Astrocyte of the cerebellum (primary cell): ENCODE data around the gene SYT6.

Experiments used
- DNase-seq: peaks from one replicate; pipeline ENCODE4 v3.0.0-alpha.2; 2011; ENCODE audit warnings: low read depth
- H3K4me3 ChIP-seq: 2 replicates; pipeline ENCODE4 v1.5.1; 2011; ENCODE audit warnings: mild to moderate bottlenecking, low read depth, low read length, moderate library complexity
- CTCF ChIP-seq: IDR thresholded peaks from 2 replicates; pipeline ENCODE4 v1.5.1; 2012; ENCODE audit warnings: low read length, low read depth, moderate library complexity, mild to moderate bottlenecking; ENCODE audit errors: missing control alignments
- in situ Hi-C: cut with HindIII; loops from 2 replicates; pipeline ENCODE4 v1.10.0; 2017; ENCODE audit warnings: low sequenced_read_pairs

The SYT6 gene

GRCh38 chr1:114135786-114136185 is 17.9 kb downstream of the SYT6 start:
- in situ Hi-C loops, result no loop called here
- DNase-seq, result no peak
- H3K4me3 ChIP-seq, result no peak overlapping the region
- no peak for TF ChIP-seq CTCF

GRCh38 chr1:114134518-114134917 is 19.2 kb downstream of the SYT6 start:
- no peak for TF ChIP-seq CTCF
- in situ Hi-C loops, result no loop called here
- no peak for DNase-seq
- H3K4me3 ChIP-seq, result no peak overlapping the region

- H3K4me3 ChIP-seq, result no peak overlapping the region
- DNase-seq, result no peak
- no peak for TF ChIP-seq CTCF
- in situ Hi-C loops, result no loop called here
Measured at GRCh38 chr1:114133129-114133528, 20.5 kb downstream of the SYT6 start.

GRCh38 chr1:114131526-114132220 is 22.0 kb downstream of the SYT6 start:
- no peak for DNase-seq
- in situ Hi-C loops, result no loop called here

GRCh38 chr1:114130846-114131525 is 22.7 kb downstream of the SYT6 start:
- in situ Hi-C loops, result no loop called here
- H3K4me3 ChIP-seq, result no peak overlapping the region
- no peak for DNase-seq
- no peak for TF ChIP-seq CTCF

More at GRCh38 chr1:114131526-114132220, 22.0 kb downstream of the SYT6 start:
- H3K4me3 ChIP-seq, result no peak overlapping the region
- TF ChIP-seq CTCF, result no peak

GRCh38 chr1:114130213-114130612 is 23.5 kb downstream of the SYT6 start:
- in situ Hi-C loops, result no loop called here
- no peak for TF ChIP-seq CTCF
- DNase-seq, result no peak
- H3K4me3 ChIP-seq, result no peak overlapping the region
